Occipital lobe (tissue), 2 donors: ENCODE results near the gene CAMSAP1. TPM values are rescaled to one million over a fixed set of nuclear protein-coding genes. Genes with fewer than 3 reads are reported as not detected.
"Not testable (repeated sequence)": the region's sequence is repeated elsewhere in the genome, so short reads cannot be mapped to it uniquely, and the experiment has no call there.

ENCODE experiments used
- DNase-seq: peaks from one replicate; lab custom pipeline; 2025; lab: John Stamatoyannopoulos, UW
- total RNA-seq: library from RNA; depleted of rRNA; stranded (reverse); fragments of >200 nt; gene quantifications from one replicate; pipeline ENCODE4 v1.2.3, GENCODE V29; 2014

The CAMSAP1 gene
- total RNA-seq, 1 donor from 2014 or later, result 128 TPM

DNA sequence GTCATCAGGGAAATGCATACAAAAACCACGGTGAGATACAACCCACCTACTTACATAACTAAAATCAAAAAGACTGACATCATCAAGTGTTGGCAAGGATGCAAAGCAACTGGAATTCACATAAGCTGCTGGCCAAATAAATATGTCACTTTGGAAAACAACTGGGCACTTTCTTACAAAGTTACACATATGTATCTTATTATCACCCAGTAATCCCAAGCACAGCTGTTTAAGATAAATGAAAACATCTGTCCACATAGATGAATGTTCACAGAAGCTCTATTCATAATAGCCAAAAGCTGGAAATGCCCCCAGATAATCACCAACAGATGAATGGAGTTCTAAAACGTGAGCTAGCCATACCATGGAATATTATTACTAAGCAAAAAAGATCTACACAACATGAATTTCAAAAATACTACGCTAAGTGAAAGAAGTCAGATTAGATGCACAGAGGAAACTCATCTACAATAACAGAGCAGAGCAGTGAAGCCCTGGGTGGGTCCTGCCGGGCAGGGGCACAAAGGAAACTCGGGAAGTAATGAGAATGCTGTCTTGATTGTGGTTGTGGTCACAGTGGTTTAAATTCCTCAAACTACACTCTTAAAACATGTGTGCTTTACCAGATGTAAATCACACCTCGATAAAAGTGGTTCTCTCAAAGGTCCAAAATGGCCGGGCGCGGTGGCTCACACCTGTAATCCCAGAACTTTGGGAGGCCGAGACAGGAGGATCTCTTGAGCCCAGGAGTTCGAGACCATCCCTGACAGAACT, 8.5 kb downstream of the CAMSAP1 start:
- DNase-seq, result no peak

- no peak for DNase-seq
Measured at GRCh38 chr9:135896626-135897025, 10.7 kb downstream of the CAMSAP1 start.

DNA sequence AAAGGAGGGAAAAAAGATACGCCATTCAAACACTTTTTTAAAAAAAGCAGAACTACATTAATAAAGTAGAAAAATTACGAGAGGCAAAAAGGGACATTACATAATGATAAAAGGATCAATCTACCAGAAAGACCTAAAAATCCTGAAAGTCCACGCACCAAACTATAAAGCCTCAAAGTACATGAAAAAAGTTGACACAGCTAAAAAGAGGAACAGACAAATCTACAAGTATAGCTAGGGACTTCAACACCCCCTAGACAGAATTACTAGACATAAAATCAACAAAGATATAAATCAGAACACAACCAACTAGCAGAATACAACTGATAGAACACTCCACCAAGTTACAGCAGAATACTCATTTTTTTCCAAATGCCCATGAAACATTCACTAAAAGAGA, 11.1 kb downstream of the CAMSAP1 start:
- DNase-seq, result no peak

GRCh38 chr9:135895202-135895848, 12.0 kb downstream of the CAMSAP1 start:
- DNase-seq, result no peak

DNA sequence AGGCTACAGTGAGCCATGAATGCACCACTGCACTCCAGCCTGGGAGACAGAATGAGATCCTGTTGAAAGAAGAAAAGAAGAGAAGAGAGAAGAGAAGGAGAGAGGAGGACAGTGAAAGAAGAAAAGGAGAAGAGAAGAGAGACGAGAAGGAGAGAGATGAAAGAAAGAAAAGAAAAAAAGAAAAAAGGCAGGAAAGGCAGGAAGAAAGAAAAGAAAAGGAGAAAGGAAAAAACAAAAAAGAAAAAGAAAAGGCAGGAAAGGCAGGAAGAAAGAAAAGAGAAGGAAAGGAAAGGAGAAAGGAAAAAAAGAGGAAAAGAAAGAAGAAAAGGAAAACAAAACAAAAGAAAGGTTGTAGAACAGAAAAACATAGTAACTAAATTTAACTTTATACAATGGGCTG, 14.2 kb downstream of the CAMSAP1 start:
- DNase-seq, result no peak

DNA sequence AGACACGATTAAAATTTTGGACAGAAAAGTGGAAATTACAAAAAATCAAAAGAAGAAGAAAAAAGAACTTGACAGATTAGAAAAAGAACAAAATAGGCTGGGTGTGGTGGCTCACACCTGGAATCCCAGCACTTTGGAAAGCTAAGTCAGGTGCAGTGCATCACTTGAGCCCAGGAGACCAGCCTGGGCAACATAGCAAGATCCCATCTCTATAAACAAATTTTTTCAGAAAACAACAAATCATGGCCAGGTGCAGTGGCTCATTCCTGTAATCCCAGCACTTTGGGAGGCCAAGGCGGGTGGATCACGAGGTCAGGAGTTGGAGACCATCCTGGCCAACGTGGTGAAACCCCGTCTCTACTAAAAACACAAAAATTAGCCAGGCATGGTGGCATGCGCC, 15.0 kb downstream of the CAMSAP1 start:
- not testable (repeated sequence) for DNase-seq

DNA sequence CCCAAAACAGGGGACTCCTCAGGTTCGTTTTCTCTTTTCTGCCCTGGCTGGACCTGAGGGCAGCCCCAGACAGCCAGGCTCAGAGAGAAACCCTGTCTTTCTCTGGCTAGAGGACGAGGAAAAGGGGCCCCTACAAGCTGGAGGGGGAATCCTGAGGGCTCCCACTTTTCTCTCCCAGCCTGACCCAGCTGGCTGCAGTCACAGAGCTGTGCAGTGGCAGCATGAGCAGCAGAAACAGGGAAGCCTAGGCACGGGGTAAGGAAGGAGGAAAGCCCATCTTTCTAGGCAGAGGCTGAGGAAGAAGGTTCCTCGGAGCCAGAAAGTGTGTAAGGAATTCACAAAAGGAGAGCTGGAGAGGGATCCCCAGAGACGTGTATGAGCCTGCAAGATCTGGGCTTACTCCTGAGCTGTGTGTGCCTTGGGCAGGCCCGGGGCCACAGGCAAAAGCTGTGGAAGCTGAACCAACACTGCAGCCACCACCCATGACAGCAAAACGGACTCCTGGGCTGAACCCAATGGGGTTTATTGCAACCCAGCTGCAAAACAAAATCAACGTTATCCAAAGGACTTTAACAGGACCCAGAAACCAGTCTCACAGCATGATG, 16.2 kb downstream of the CAMSAP1 start:
- no peak for DNase-seq

DNA sequence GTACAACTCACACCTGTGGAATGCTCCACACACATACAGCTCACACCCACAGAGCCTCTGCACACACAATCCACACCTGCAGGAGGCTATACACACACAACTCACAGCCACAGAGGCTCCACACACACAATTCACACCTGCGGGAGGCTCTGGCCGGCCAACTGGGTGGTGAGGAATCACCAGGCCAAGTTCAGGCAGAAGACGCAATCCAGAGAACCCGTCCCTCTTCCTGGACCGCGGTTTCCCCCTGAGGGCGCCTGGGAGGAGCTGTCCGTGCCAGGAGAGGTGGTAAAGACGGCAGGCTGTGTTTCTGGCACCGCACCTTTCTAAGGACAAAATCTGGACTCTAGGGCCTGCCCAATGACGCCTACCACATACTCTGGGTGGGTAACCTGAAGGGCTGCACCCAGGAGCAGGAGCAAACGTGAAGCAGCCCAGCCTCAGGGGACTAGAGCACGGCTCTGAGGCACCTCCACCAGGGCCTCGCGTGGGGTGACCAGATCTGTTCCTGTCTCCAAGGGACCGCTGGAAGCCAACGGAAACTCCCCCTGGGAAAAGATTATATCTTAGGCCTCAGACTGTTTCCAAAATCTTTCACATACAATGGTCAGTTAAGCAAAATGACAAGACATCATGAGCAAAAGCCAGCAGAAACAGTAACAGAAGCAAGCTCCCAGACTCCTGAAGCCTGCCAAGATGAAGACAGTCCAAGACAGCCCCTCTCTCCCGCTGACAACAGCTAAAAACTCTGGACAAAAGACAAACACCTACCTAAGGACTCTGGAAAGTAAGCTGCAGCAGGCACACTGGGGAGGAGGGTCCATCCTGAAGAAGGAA, 16.9 kb downstream of the CAMSAP1 start:
- DNase-seq, result no peak

GRCh38 chr9:135889564-135890189, 17.7 kb downstream of the CAMSAP1 start:
- DNase-seq, result no peak

- no peak for DNase-seq
Measured at GRCh38 chr9:135888766-135889394, 18.5 kb downstream of the CAMSAP1 start.

DNA sequence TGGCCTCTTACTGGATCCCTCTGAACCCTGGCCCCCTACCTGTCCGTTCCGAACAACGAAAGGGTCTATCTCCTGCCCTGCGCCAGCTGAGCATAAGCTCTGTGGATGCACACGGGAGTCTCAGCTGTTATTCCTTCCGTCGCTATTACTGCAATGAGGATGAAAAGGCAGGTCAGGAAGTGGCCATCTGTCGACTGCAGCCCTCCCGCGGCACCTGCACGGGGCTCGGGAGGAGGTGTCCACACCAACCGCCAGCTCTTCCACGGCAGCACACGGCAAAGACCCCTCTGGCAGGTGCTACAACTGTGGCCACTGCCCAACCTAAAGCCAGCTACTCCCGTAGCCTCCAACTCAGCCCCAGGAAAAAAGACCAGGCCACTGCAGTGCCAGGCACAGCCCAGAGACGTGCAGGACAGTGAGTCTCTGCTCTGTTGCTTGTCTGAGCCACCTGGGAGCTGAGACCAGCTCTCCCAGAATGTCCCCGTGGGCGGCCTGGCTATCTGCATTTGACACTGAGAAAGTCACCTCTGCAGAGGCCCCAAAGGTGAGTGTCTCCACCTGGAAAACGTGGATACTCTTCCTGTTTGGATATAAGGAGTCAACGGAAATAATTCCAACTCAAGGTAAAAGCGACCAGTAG, 19.1 kb downstream of the CAMSAP1 start:
- DNase-seq, result no peak

- DNase-seq, result no peak
Measured at GRCh38 chr9:135887585-135888050, 19.7 kb downstream of the CAMSAP1 start.

DNA sequence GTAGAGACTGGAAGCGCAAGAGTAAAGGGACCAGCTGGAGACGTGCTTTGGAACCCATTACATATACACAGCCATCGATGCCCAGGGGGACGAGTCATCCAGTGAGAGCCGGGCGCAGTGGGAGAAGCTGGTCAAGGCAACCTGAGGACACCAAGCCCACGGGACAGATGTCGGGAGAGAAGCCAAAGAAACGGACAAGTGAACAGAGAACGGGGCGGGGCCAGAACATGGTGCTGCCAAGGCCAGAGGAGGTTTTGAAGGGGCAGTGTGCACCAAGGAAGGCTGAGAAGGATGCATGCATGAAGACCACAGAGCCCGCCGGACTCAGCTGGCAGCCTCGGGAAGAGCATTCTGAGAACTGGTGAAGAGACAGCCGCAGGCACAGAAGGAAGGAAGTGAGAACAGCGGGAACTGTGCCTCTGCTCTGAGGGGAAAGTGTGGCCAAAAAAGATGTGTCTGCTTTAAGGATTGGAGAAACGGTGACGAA, 20.3 kb downstream of the CAMSAP1 start:
- DNase-seq, result no peak

DNA sequence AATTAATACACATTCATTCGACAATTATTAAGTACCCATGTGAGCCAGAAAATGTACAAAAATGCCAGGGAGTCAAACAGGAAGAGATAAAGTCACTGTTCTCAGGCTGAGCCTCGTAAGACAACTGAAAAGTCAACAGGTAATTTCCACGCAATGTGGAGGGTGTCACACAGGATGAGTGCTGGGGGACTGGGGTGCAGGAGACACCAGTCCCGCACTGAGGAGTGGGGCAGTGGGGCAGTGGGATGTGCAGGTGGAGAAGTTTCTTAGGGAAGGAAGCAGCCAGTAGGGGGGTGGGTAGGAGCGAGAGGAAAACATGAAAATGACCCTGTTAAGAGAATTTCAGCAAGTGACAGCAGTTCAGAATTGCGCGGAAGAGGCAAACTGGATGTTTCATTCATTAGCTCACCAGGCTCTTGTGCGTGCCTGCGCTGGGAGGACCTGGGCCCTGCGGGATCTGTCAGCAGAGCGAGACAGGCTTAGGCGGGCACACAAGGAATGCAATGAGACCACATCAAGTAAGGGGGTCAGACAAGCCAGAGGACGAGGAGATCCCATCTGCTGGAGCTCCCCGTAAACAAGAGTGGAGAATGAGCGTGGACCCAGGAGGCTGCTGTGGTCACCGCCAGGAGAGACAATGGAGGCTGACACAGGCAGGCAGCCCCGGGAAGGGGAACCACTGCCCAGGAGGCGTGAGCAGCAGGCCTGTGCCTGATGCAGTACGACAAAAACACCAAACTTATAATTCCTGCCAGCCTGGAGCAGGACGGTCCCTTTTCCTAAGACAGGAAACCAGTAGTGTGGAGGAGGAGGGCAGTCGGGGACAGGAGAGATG, 21.0 kb downstream of the CAMSAP1 start:
- no peak for DNase-seq

DNA sequence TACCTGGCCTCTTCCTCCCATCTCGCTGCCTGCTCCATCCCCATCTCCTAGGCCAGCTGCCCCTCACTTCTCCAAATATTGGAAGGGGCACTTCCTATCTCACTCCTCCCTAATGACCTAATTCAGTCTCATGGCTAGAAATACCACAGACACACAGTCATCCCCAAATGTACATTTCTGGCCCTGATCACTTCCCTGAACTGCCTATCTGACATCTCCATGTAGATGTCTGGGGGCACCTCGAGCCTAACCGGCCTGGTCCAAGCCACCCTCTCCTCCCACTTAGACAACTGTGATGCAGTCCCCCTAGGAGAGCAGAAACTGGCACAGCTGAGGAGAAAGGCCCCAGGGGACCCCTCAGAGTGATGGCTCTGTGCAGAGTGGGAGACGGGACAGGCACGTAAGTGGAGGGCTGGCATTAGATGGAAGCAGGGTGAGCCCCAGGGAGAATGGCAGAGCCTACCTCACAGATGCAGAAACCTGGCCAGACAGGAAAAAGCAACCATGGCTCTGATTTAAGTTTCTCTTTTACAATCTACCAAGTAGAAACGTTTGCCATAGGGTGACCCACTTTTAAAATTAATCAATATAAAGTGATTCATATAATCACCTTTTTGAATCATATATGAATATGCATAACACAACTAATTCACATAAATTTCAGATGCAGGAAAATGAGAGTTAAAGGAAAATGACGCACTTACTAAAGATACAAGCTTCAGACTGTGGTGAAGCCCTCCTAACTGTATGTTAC, 22.1 kb downstream of the CAMSAP1 start:
- DNase-seq, result no peak

DNA sequence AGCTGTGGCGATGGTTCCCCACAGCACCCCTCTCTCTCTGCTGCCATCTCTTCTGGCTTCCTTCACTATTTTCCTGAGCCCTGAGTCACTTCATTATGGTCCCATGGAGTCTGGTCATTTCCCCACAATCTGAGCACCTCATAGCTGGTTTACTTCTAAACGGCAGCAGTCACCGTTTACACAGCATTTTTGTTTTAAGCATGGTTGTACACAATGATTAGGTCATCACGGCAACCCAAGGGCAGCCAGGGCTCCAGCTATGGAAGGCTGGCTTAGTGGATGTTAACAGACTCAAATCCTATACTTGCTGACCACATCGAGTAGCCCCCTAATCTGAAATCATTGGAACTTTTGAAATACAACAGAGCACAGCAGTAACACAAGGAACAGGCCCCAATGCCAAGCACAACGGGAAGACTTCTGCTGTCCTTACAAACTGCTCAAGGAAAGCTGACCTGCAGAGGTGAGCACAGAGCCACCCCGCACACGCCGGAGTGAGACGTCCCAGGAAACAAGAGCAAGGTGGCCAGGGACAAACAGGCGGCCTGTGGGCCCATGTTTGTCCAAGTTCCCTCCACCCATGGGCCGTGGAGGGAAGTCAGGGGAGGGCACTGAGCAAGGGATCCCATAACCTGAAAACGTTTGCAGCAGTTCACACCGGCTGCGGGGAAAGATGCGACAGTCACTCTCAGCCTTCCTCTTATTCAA, 22.9 kb downstream of the CAMSAP1 start:
- no peak for DNase-seq

GRCh38 chr9:135883410-135884089, 23.8 kb downstream of the CAMSAP1 start:
- no peak for DNase-seq
